ENCODE results near the gene CORO1A.

- TF ChIP-seq CTCF (IDR thresholded peaks at IDR 0.05; ENCODE audit: low read depth, low read length): no peak
- TF ChIP-seq EZH2phosphoT487 (IDR thresholded peaks at IDR 0.05; ENCODE audit: low read depth): no peak
These were observed 17.1 kb upstream of the CORO1A start for GRCh38 chr16:30166202-30166902.
